ENCODE results near the gene PANX2.

The PANX2 gene

GRCh38 chr22:50221410-50222300 is 51.1 kb downstream of the PANX2 start:
- H3K4me3 ChIP-seq (ENCODE audit: low read length in 2 of 2): no peak overlapping the region
- no peak overlapping the region for H3K27ac ChIP-seq (ENCODE audit: low read depth in 2 of 2, low read length in 2 of 2)
- no peaks in the 10 kb centered on the region for H3K27me3 ChIP-seq (ENCODE audit: control insufficient read depth in 2 of 2, insufficient read depth in 2 of 2, low read length in 2 of 2)
- no peak overlapping the region for H3K9ac ChIP-seq (ENCODE audit: low read depth in 1 of 2, low read length in 2 of 2)
- H3K36me3 ChIP-seq (ENCODE audit: control insufficient read depth in 2 of 2, insufficient read depth in 2 of 2, low read length in 2 of 2): peaks cover 58 to 68% of the 10 kb centered on the region in 2 donors
- no peaks in the 10 kb centered on the region for H3K9me3 ChIP-seq (ENCODE audit: control insufficient read depth in 2 of 2, low read length in 2 of 2)
- peaks cover 0 to 5% of the 10 kb centered on the region in 2 donors for H3K4me1 ChIP-seq (ENCODE audit: control insufficient read depth in 2 of 2, insufficient read depth in 2 of 2, low read length in 2 of 2)

GRCh38 chr22:50222508-50222907 is 52.0 kb downstream of the PANX2 start:
- Histone ChIP-seq H3K9me3 (ENCODE audit: control insufficient read depth in 2 of 2, low read length in 2 of 2) (no peaks in the 10 kb centered on the region), H3K27me3 (ENCODE audit: control insufficient read depth in 2 of 2, insufficient read depth in 2 of 2, low read length in 2 of 2) (no peaks in the 10 kb centered on the region), H3K36me3 (ENCODE audit: control insufficient read depth in 2 of 2, insufficient read depth in 2 of 2, low read length in 2 of 2) (peaks cover 57 to 63% of the 10 kb centered on the region in 2 donors), H3K4me3 (ENCODE audit: low read length in 2 of 2) (no peak overlapping the region), H3K9ac (ENCODE audit: low read depth in 1 of 2, low read length in 2 of 2) (no peak overlapping the region), H3K4me1 (ENCODE audit: control insufficient read depth in 2 of 2, insufficient read depth in 2 of 2, low read length in 2 of 2) (peaks cover 0 to 5% of the 10 kb centered on the region in 2 donors), H3K27ac (ENCODE audit: low read depth in 2 of 2, low read length in 2 of 2) (no peak overlapping the region)

- Histone ChIP-seq H3K27me3 (ENCODE audit: control insufficient read depth in 2 of 2, insufficient read depth in 2 of 2, low read length in 2 of 2) (no peaks in the 10 kb centered on the region), H3K4me1 (ENCODE audit: control insufficient read depth in 2 of 2, insufficient read depth in 2 of 2, low read length in 2 of 2) (peaks cover 0 to 5% of the 10 kb centered on the region in 2 donors), H3K4me3 (ENCODE audit: low read length in 2 of 2) (no peak overlapping the region), H3K9ac (ENCODE audit: low read depth in 1 of 2, low read length in 2 of 2) (no peak overlapping the region), H3K9me3 (ENCODE audit: control insufficient read depth in 2 of 2, low read length in 2 of 2) (no peaks in the 10 kb centered on the region), H3K27ac (ENCODE audit: low read depth in 2 of 2, low read length in 2 of 2) (no peak overlapping the region), H3K36me3 (ENCODE audit: control insufficient read depth in 2 of 2, insufficient read depth in 2 of 2, low read length in 2 of 2) (peaks cover 52 to 61% of the 10 kb centered on the region in 2 donors)
Measured at GRCh38 chr22:50224071-50224470, 53.5 kb downstream of the PANX2 start.

GRCh38 chr22:50225200-50225969 is 54.9 kb downstream of the PANX2 start:
- Histone ChIP-seq H3K27me3 (ENCODE audit: control insufficient read depth in 2 of 2, insufficient read depth in 2 of 2, low read length in 2 of 2) (no peaks in the 10 kb centered on the region), H3K36me3 (ENCODE audit: control insufficient read depth in 2 of 2, insufficient read depth in 2 of 2, low read length in 2 of 2) (peaks cover 57 to 61% of the 10 kb centered on the region in 2 donors), H3K9me3 (ENCODE audit: control insufficient read depth in 2 of 2, low read length in 2 of 2) (no peaks in the 10 kb centered on the region), H3K27ac (ENCODE audit: low read depth in 2 of 2, low read length in 2 of 2) (no peak overlapping the region), H3K4me3 (ENCODE audit: low read length in 2 of 2) (no peak overlapping the region), H3K9ac (ENCODE audit: low read depth in 1 of 2, low read length in 2 of 2) (no peak overlapping the region), H3K4me1 (ENCODE audit: control insufficient read depth in 2 of 2, insufficient read depth in 2 of 2, low read length in 2 of 2) (no peaks in the 10 kb centered on the region)

GRCh38 chr22:50226063-50226874 is 55.7 kb downstream of the PANX2 start:
- no peaks in the 10 kb centered on the region for H3K9me3 ChIP-seq (ENCODE audit: control insufficient read depth in 2 of 2, low read length in 2 of 2)
- no peak overlapping the region for H3K4me3 ChIP-seq (ENCODE audit: low read length in 2 of 2)
- H3K36me3 ChIP-seq (ENCODE audit: control insufficient read depth in 2 of 2, insufficient read depth in 2 of 2, low read length in 2 of 2): peaks cover 50 to 53% of the 10 kb centered on the region in 2 donors
- H3K27ac ChIP-seq (ENCODE audit: low read depth in 2 of 2, low read length in 2 of 2): no peak overlapping the region
- H3K9ac ChIP-seq (ENCODE audit: low read depth in 1 of 2, low read length in 2 of 2): no peak overlapping the region
- no peaks in the 10 kb centered on the region for H3K4me1 ChIP-seq (ENCODE audit: control insufficient read depth in 2 of 2, insufficient read depth in 2 of 2, low read length in 2 of 2)
- no peaks in the 10 kb centered on the region for H3K27me3 ChIP-seq (ENCODE audit: control insufficient read depth in 2 of 2, insufficient read depth in 2 of 2, low read length in 2 of 2)

- H3K9me3 ChIP-seq (ENCODE audit: control insufficient read depth in 2 of 2, low read length in 2 of 2): no peaks in the 10 kb centered on the region
- no peaks in the 10 kb centered on the region for H3K27me3 ChIP-seq (ENCODE audit: control insufficient read depth in 2 of 2, insufficient read depth in 2 of 2, low read length in 2 of 2)
- H3K27ac ChIP-seq (ENCODE audit: low read depth in 2 of 2, low read length in 2 of 2): no peak overlapping the region
- H3K4me3 ChIP-seq (ENCODE audit: low read length in 2 of 2): no peak overlapping the region
- H3K9ac ChIP-seq (ENCODE audit: low read depth in 1 of 2, low read length in 2 of 2): no peak overlapping the region
- H3K36me3 ChIP-seq (ENCODE audit: control insufficient read depth in 2 of 2, insufficient read depth in 2 of 2, low read length in 2 of 2): peaks cover 47 to 48% of the 10 kb centered on the region in 2 donors
- no peaks in the 10 kb centered on the region for H3K4me1 ChIP-seq (ENCODE audit: control insufficient read depth in 2 of 2, insufficient read depth in 2 of 2, low read length in 2 of 2)
Measured at GRCh38 chr22:50226875-50227165, 56.3 kb downstream of the PANX2 start.

- Histone ChIP-seq H3K36me3 (ENCODE audit: control insufficient read depth in 2 of 2, insufficient read depth in 2 of 2, low read length in 2 of 2) (peaks cover 39 to 42% of the 10 kb centered on the region in 2 donors), H3K4me3 (ENCODE audit: low read length in 2 of 2) (no peak overlapping the region), H3K27ac (ENCODE audit: low read depth in 2 of 2, low read length in 2 of 2) (no peak overlapping the region), H3K9ac (ENCODE audit: low read depth in 1 of 2, low read length in 2 of 2) (no peak overlapping the region), H3K4me1 (ENCODE audit: control insufficient read depth in 2 of 2, insufficient read depth in 2 of 2, low read length in 2 of 2) (no peaks in the 10 kb centered on the region), H3K9me3 (ENCODE audit: control insufficient read depth in 2 of 2, low read length in 2 of 2) (no peaks in the 10 kb centered on the region), H3K27me3 (ENCODE audit: control insufficient read depth in 2 of 2, insufficient read depth in 2 of 2, low read length in 2 of 2) (no peaks in the 10 kb centered on the region)
Measured at GRCh38 chr22:50227579-50228215, 57.2 kb downstream of the PANX2 start.

GRCh38 chr22:50228366-50228765 is 57.8 kb downstream of the PANX2 start:
- no peak overlapping the region for H3K27ac ChIP-seq (ENCODE audit: low read depth in 2 of 2, low read length in 2 of 2)
- no peaks in the 10 kb centered on the region for H3K9me3 ChIP-seq (ENCODE audit: control insufficient read depth in 2 of 2, low read length in 2 of 2)
- no peak overlapping the region for H3K4me3 ChIP-seq (ENCODE audit: low read length in 2 of 2)
- no peaks in the 10 kb centered on the region for H3K27me3 ChIP-seq (ENCODE audit: control insufficient read depth in 2 of 2, insufficient read depth in 2 of 2, low read length in 2 of 2)
- no peak overlapping the region for H3K9ac ChIP-seq (ENCODE audit: low read depth in 1 of 2, low read length in 2 of 2)
- H3K36me3 ChIP-seq (ENCODE audit: control insufficient read depth in 2 of 2, insufficient read depth in 2 of 2, low read length in 2 of 2): peaks cover 34 to 37% of the 10 kb centered on the region in 2 donors
- no peaks in the 10 kb centered on the region for H3K4me1 ChIP-seq (ENCODE audit: control insufficient read depth in 2 of 2, insufficient read depth in 2 of 2, low read length in 2 of 2)

- Histone ChIP-seq H3K36me3 (ENCODE audit: control insufficient read depth in 2 of 2, insufficient read depth in 2 of 2, low read length in 2 of 2) (peaks cover 28 to 33% of the 10 kb centered on the region in 2 donors), H3K9ac (ENCODE audit: low read depth in 1 of 2, low read length in 2 of 2) (no peak overlapping the region), H3K4me3 (ENCODE audit: low read length in 2 of 2) (no peak overlapping the region), H3K27me3 (ENCODE audit: control insufficient read depth in 2 of 2, insufficient read depth in 2 of 2, low read length in 2 of 2) (no peaks in the 10 kb centered on the region), H3K27ac (ENCODE audit: low read depth in 2 of 2, low read length in 2 of 2) (no peak overlapping the region), H3K4me1 (ENCODE audit: control insufficient read depth in 2 of 2, insufficient read depth in 2 of 2, low read length in 2 of 2) (no peaks in the 10 kb centered on the region), H3K9me3 (ENCODE audit: control insufficient read depth in 2 of 2, low read length in 2 of 2) (no peaks in the 10 kb centered on the region)
Measured at GRCh38 chr22:50229370-50229769, 58.8 kb downstream of the PANX2 start.

Measured in mucosa of rectum (tissue), 2 donors.